ENCODE results near the gene DESI1. TPM values are rescaled to one million over a fixed set of nuclear protein-coding genes. Genes with fewer than 3 reads are reported as not detected.
A peak's percentile ranks its signal among the peaks of the same experiment; 100 is the strongest.

DESI1 gene
- total and polyA plus RNA-seq, 2 of the 13 experiments (the other 11 are each of a cell fraction or from before 2014, with no cell fraction given): 21.6 to 29.2 TPM

DNA sequence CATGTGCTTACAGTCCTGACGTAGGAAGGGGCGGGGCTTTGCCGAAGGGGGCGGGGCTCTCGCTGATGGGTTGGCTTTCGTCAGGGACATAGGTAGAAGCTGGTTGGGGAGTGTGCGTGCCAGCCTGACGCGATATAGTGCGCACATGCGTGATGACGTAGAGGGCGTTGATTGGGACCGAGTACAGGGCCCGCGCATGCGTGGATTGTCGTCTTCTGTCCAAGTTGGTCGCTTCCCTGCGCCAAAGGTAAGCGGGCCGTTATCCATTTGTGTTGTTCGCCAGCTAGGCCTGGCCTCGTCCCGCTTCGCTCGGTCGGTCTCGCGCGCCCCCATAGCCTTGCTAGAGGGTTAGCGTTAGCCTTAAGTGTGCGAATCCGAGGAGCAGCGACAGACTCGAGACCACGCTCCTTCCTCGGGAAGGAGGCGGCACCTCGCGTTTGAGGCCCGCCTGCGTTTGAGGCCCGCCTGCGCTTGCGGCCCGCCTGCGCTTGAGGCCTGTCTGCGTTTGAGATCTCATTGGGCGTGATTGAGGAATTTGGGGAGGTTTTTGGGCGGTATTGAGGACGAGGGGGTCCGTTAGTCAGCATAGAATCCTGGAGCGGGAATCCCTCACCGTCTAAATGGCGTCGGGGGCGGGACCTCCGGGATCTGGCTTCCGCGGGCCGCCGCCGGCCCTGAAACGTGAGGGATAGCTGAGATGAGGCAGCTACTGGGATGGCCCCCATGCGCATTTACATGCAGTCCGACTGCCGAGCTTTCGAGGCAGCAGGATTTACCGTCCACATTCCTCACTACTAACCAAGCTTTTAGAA is 462 bp upstream of the DESI1 start, which contains the start of gene XRCC6 (continued):
- TF ChIP-seq, protein P1, sequence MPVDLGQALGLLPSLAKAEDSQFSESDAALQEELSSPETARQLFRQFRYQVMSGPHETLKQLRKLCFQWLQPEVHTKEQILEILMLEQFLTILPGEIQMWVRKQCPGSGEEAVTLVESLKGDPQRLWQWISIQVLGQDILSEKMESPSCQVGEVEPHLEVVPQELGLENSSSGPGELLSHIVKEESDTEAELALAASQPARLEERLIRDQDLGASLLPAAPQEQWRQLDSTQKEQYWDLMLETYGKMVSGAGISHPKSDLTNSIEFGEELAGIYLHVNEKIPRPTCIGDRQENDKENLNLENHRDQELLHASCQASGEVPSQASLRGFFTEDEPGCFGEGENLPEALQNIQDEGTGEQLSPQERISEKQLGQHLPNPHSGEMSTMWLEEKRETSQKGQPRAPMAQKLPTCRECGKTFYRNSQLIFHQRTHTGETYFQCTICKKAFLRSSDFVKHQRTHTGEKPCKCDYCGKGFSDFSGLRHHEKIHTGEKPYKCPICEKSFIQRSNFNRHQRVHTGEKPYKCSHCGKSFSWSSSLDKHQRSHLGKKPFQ (CRISPR knock-in tag; IDR thresholded peaks at IDR 0.05; ENCODE audit: insufficient replicate concordance): no peak
- TF ChIP-seq KLF15 (CRISPR knock-in tag; IDR thresholded peaks at IDR 0.05; ENCODE audit: borderline replicate concordance) (no peak), POLR2AphosphoS5 (IDR thresholded peaks at IDR 0.05; ENCODE audit: low read depth, low read length) (peak; percentile 91), SMYD3 (CRISPR knock-in tag; IDR thresholded peaks at IDR 0.05) (peak; percentile 48; the same call in 1 of the 2 replicates), RBFOX2 (IDR thresholded peaks at IDR 0.05; ENCODE audit: low read depth, low read length) (peak; percentile 74), ZNF432 (CRISPR knock-in tag; IDR thresholded peaks at IDR 0.05; ENCODE audit: borderline replicate concordance) (no peak), SOX6 (IDR thresholded peaks at IDR 0.05) (no peak), SOX6 (CRISPR knock-in tag; IDR thresholded peaks at IDR 0.05) (peak; percentile 54; the same call in 1 of the 2 replicates), DR1 (CRISPR knock-in tag; IDR thresholded peaks at IDR 0.05) (no peak), TP53 (CRISPR knock-in tag; conservative IDR thresholded peaks at IDR 0.05) (0 out of 2 replicates have a peak, but pooled peaks have one; percentile 2), ZNF577 (CRISPR knock-in tag; IDR thresholded peaks at IDR 0.05; ENCODE audit: borderline replicate concordance, low read depth) (no peak), SIN3A (IDR thresholded peaks at IDR 0.05; ENCODE audit: borderline replicate concordance, low read depth, low read length) (peak; percentile 76; the same call in 1 of the 2 replicates), TOE1 (CRISPR knock-in tag; IDR thresholded peaks at IDR 0.05) (no peak), POGK (CRISPR knock-in tag; conservative IDR thresholded peaks at IDR 0.05) (0 out of 2 replicates have a peak, but pooled peaks have one; percentile 42), ZNF546 (CRISPR knock-in tag; conservative IDR thresholded peaks at IDR 0.05) (peak; percentile 89; the same call in 1 of the 2 replicates), ETV5 (CRISPR knock-in tag; IDR thresholded peaks at IDR 0.05; ENCODE audit: borderline replicate concordance) (no peak; the same call in none of the 2 replicates), ZBTB44 (CRISPR knock-in tag; IDR thresholded peaks at IDR 0.05) (no peak)
- TF ChIP-seq, protein P2, sequence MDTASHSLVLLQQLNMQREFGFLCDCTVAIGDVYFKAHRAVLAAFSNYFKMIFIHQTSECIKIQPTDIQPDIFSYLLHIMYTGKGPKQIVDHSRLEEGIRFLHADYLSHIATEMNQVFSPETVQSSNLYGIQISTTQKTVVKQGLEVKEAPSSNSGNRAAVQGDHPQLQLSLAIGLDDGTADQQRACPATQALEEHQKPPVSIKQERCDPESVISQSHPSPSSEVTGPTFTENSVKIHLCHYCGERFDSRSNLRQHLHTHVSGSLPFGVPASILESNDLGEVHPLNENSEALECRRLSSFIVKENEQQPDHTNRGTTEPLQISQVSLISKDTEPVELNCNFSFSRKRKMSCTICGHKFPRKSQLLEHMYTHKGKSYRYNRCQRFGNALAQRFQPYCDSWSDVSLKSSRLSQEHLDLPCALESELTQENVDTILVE (CRISPR knock-in tag; IDR thresholded peaks at IDR 0.05): peak; percentile 3; the same call in 1 of the 2 replicates
- TF ChIP-seq, protein P3, sequence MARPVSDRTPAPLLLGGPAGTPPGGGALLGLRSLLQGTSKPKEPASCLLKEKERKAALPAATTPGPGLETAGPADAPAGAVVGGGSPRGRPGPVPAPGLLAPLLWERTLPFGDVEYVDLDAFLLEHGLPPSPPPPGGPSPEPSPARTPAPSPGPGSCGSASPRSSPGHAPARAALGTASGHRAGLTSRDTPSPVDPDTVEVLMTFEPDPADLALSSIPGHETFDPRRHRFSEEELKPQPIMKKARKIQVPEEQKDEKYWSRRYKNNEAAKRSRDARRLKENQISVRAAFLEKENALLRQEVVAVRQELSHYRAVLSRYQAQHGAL (CRISPR knock-in tag; IDR thresholded peaks at IDR 0.05; ENCODE audit: not compliant biosample characterization): no peak
- TF ChIP-seq, protein P4, sequence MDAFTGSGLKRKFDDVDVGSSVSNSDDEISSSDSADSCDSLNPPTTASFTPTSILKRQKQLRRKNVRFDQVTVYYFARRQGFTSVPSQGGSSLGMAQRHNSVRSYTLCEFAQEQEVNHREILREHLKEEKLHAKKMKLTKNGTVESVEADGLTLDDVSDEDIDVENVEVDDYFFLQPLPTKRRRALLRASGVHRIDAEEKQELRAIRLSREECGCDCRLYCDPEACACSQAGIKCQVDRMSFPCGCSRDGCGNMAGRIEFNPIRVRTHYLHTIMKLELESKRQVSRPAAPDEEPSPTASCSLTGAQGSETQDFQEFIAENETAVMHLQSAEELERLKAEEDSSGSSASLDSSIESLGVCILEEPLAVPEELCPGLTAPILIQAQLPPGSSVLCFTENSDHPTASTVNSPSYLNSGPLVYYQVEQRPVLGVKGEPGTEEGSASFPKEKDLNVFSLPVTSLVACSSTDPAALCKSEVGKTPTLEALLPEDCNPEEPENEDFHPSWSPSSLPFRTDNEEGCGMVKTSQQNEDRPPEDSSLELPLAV (CRISPR knock-in tag; conservative IDR thresholded peaks at IDR 0.05; ENCODE audit: low read depth): no peak

Data from HepG2 (cell line).